Measurements from ENCODE around the gene LPGAT1.

The LPGAT1 gene

GRCh38 chr1:211783266-211783665 is 47.3 kb downstream of the LPGAT1 start:
- Histone ChIP-seq H2AFZ (ENCODE audit: low read depth, low read length) (no peak overlapping the region), H3K27me3 (ENCODE audit: insufficient read depth, low read length) (no peaks in the 10 kb centered on the region), H3K4me3 (ENCODE audit: low read length) (no peak overlapping the region), H3K36me3 (ENCODE audit: insufficient read depth, low read length) (peaks cover 23% of the 10 kb centered on the region), H3K9me3 (ENCODE audit: low read length) (peaks cover 2% of the 10 kb centered on the region), H3K4me1 (ENCODE audit: insufficient read depth, low read length) (no peaks in the 10 kb centered on the region)

DNA sequence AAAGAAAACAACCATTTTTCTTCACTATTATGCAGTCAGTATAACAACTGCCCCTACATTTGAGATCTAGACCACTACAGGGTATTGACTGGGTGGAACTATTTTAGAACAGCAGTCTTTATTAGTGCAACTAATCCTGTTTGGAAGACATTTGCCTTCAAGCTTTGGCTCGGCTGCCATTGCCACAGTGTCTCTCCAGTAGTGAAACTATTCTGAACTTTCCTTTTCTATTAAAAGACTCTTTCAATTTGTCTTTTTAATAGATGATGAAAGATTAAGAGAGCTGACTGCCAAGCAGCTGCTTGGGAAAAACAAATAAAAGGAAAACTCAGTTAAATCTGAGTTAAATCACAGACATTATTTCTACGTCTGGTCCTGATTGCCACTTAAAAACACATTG is 49.3 kb downstream of the LPGAT1 start:
- H2AFZ ChIP-seq (ENCODE audit: low read depth, low read length), result no peak overlapping the region
- peaks cover 28% of the 10 kb centered on the region for H3K36me3 ChIP-seq (ENCODE audit: insufficient read depth, low read length)
- H3K9me3 ChIP-seq (ENCODE audit: low read length), result peaks cover 2% of the 10 kb centered on the region
- no peaks in the 10 kb centered on the region for H3K4me1 ChIP-seq (ENCODE audit: insufficient read depth, low read length)
- H3K27me3 ChIP-seq (ENCODE audit: insufficient read depth, low read length), result no peaks in the 10 kb centered on the region
- H3K4me3 ChIP-seq (ENCODE audit: low read length), result no peak overlapping the region

DNA sequence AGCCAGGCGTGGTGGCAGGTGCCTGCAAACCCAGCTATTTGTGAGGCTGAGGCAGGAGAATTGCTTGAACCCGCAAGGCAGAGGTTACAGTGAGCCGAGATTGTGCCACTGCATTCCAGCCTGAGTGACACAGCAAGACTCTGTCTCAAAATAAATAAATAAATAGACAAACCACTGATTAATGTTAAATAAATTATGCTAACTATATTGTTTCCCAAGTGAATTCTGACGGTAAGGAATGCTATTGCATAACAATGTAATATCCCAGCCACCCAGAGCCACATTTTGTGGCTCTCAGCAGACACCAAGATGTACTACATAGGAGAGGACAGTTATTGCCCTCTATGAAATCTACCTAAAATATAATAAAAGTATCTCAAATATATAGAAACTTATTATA is 55.4 kb downstream of the LPGAT1 start:
- no peaks in the 10 kb centered on the region for H3K27me3 ChIP-seq (ENCODE audit: insufficient read depth, low read length)
- H3K4me3 ChIP-seq (ENCODE audit: low read length), result no peak overlapping the region
- H3K4me1 ChIP-seq (ENCODE audit: insufficient read depth, low read length), result no peaks in the 10 kb centered on the region
- peaks cover under 1% of the 10 kb centered on the region for H3K9me3 ChIP-seq (ENCODE audit: low read length)
- H2AFZ ChIP-seq (ENCODE audit: low read depth, low read length), result no peak overlapping the region
- peaks cover 24% of the 10 kb centered on the region for H3K36me3 ChIP-seq (ENCODE audit: insufficient read depth, low read length)

- peaks cover 8% of the 10 kb centered on the region for H3K36me3 ChIP-seq (ENCODE audit: insufficient read depth, low read length)
- no peaks in the 10 kb centered on the region for H3K4me1 ChIP-seq (ENCODE audit: insufficient read depth, low read length)
- peaks cover 3% of the 10 kb centered on the region for H3K9me3 ChIP-seq (ENCODE audit: low read length)
- no peaks in the 10 kb centered on the region for H3K27me3 ChIP-seq (ENCODE audit: insufficient read depth, low read length)
- no peak overlapping the region for H2AFZ ChIP-seq (ENCODE audit: low read depth, low read length)
- H3K4me3 ChIP-seq (ENCODE audit: low read length), result no peak overlapping the region
Observed at GRCh38 chr1:211764701-211765100, 65.9 kb downstream of the LPGAT1 start.

DNA sequence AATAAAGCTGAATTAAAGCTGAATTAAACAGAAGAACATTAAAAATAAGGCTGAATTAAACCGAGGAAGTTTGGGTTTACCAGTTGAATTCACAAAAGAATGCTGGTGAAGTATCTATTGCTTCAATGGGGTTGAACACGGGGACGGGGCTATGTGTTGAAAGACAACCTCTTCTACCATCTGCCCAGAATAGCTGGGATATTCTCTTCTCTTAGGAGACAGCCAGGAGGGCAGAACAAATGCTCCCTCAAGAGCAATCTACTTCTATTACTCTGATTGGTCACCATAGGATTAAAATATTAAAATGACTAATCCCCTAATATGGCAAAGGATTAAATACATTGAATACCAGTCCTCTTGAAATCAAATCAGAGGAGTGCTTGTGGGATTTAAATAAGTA is 68.4 kb downstream of the LPGAT1 start:
- H3K9me3 ChIP-seq (ENCODE audit: low read length), result peaks cover 8% of the 10 kb centered on the region
- H3K4me1 ChIP-seq (ENCODE audit: insufficient read depth, low read length), result no peaks in the 10 kb centered on the region
- no peak overlapping the region for H3K4me3 ChIP-seq (ENCODE audit: low read length)
- H3K27me3 ChIP-seq (ENCODE audit: insufficient read depth, low read length), result no peaks in the 10 kb centered on the region
- H3K36me3 ChIP-seq (ENCODE audit: insufficient read depth, low read length), result peaks cover 8% of the 10 kb centered on the region
- no peak overlapping the region for H2AFZ ChIP-seq (ENCODE audit: low read depth, low read length)

- no peaks in the 10 kb centered on the region for H3K27me3 ChIP-seq (ENCODE audit: insufficient read depth, low read length)
- H2AFZ ChIP-seq (ENCODE audit: low read depth, low read length), result no peak overlapping the region
Observed at GRCh38 chr1:211761400-211761799, 69.2 kb downstream of the LPGAT1 start.

DNA sequence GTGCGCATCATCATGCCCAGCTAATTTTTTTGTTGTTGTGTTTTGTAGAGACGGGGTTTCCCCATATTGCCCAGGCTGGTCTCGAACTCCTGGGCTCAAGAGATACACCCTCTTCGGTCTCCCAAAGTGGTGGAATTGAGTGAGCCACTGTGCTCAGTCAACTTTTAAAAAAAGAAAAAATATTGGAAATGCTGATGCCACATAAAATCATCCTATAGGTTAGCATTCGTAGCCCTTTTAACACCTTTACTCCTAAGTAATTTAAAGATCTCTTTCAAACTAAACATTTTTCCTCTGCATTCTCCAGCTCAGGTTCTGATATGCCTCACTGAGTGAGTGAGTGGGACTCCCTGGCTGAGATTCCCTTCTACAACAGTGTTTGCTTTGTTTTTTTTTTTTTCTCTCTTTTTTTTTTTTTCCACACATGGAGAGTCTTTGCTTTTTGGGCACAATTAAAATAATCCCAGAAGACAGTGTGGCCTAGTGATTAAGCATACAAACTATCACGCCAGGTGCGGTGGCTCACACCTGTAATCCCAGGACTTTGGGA is 74.0 kb downstream of the LPGAT1 start:
- peaks cover 5% of the 10 kb centered on the region for H3K9me3 ChIP-seq (ENCODE audit: low read length)
- no peak overlapping the region for H3K4me3 ChIP-seq (ENCODE audit: low read length)
- H2AFZ ChIP-seq (ENCODE audit: low read depth, low read length), result no peak overlapping the region
- no peaks in the 10 kb centered on the region for H3K4me1 ChIP-seq (ENCODE audit: insufficient read depth, low read length)
- H3K27me3 ChIP-seq (ENCODE audit: insufficient read depth, low read length), result no peaks in the 10 kb centered on the region
- no peaks in the 10 kb centered on the region for H3K36me3 ChIP-seq (ENCODE audit: insufficient read depth, low read length)

More at GRCh38 chr1:211761400-211761799, 69.2 kb downstream of the LPGAT1 start:
- Histone ChIP-seq H3K4me3 (ENCODE audit: low read length) (no peak overlapping the region), H3K4me1 (ENCODE audit: insufficient read depth, low read length) (no peaks in the 10 kb centered on the region), H3K36me3 (ENCODE audit: insufficient read depth, low read length) (peaks cover 8% of the 10 kb centered on the region), H3K9me3 (ENCODE audit: low read length) (peaks cover 8% of the 10 kb centered on the region)

DNA sequence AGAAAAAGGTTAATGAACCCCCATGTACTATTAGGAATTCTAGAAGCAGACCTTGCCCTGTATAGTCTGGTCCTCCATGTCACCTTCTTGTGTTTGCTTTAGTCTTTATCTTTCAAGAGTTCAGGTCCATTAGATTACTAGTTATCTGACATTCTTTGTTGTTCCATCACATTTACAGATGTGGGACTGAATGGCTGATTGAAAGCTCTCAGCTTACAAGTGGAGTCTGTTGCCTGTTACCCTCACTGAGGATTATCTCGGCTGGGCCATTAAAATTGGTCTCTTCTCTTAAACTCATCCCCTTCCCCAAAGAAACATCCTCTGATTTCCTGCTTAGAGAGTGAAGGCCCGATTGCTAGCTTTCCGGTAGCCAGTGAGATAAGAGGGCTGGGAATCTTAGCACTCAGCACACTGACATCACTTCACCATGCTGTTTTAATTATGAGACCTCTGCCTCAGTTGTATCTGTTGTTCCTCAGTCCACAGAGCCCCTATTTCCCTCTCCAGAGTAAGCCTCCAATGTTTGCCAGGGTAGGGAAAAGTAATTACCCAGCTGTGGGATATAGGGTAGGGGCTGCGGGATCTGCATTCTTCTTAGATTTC is 76.8 kb downstream of the LPGAT1 start:
- H3K36me3 ChIP-seq (ENCODE audit: insufficient read depth, low read length), result peaks cover 16% of the 10 kb centered on the region
- no peaks in the 10 kb centered on the region for H3K4me1 ChIP-seq (ENCODE audit: insufficient read depth, low read length)
- H3K27me3 ChIP-seq (ENCODE audit: insufficient read depth, low read length), result no peaks in the 10 kb centered on the region
- H3K9me3 ChIP-seq (ENCODE audit: low read length), result peaks cover 5% of the 10 kb centered on the region
- H3K4me3 ChIP-seq (ENCODE audit: low read length), result no peak overlapping the region
- H2AFZ ChIP-seq (ENCODE audit: low read depth, low read length), result no peak overlapping the region

- Histone ChIP-seq H3K4me1 (ENCODE audit: insufficient read depth, low read length) (no peaks in the 10 kb centered on the region), H3K36me3 (ENCODE audit: insufficient read depth, low read length) (peaks cover 22% of the 10 kb centered on the region), H3K9me3 (ENCODE audit: low read length) (peaks cover 2% of the 10 kb centered on the region), H3K27me3 (ENCODE audit: insufficient read depth, low read length) (no peaks in the 10 kb centered on the region), H3K4me3 (ENCODE audit: low read length) (no peak overlapping the region), H2AFZ (ENCODE audit: low read depth, low read length) (no peak overlapping the region)
Observed at GRCh38 chr1:211752951-211753486, 77.5 kb downstream of the LPGAT1 start.

DNA sequence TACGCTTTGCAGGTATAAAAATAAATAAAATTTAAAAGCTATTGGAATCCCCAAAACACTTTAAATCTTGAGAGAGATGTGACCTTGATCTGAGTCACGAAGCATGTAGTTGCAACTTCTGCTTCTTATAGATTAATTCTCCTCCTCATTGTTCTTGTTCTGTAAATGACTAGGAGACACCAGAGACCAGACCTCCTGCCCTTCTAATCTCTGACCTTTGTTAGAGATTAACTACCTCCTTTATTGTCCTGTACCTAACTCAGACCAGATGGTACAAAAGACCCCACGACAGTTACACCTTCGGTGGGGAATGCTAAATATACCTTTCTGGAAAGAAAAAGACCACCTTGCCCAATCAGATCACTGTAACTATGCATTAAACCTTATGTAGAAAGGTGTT is 78.2 kb downstream of the LPGAT1 start:
- H3K27me3 ChIP-seq (ENCODE audit: insufficient read depth, low read length), result no peaks in the 10 kb centered on the region
- peaks cover 26% of the 10 kb centered on the region for H3K36me3 ChIP-seq (ENCODE audit: insufficient read depth, low read length)

GRCh38 chr1:211751438-211751837 is 79.1 kb downstream of the LPGAT1 start:
- Histone ChIP-seq H3K4me3 (ENCODE audit: low read length) (no peak overlapping the region), H3K36me3 (ENCODE audit: insufficient read depth, low read length) (peaks cover 27% of the 10 kb centered on the region)

More for the DNA sequence above, 78.2 kb downstream of the LPGAT1 start:
- Histone ChIP-seq H3K4me1 (ENCODE audit: insufficient read depth, low read length) (no peaks in the 10 kb centered on the region), H3K9me3 (ENCODE audit: low read length) (no peaks in the 10 kb centered on the region), H3K4me3 (ENCODE audit: low read length) (no peak overlapping the region), H2AFZ (ENCODE audit: low read depth, low read length) (no peak overlapping the region)

GRCh38 chr1:211750599-211750998 is 80.0 kb downstream of the LPGAT1 start:
- Histone ChIP-seq H3K36me3 (ENCODE audit: insufficient read depth, low read length) (peaks cover 27% of the 10 kb centered on the region), H3K27me3 (ENCODE audit: insufficient read depth, low read length) (no peaks in the 10 kb centered on the region), H3K4me3 (ENCODE audit: low read length) (no peak overlapping the region), H3K4me1 (ENCODE audit: insufficient read depth, low read length) (no peaks in the 10 kb centered on the region), H3K9me3 (ENCODE audit: low read length) (no peaks in the 10 kb centered on the region), H2AFZ (ENCODE audit: low read depth, low read length) (no peak overlapping the region)

More at GRCh38 chr1:211751438-211751837, 79.1 kb downstream of the LPGAT1 start:
- Histone ChIP-seq H3K9me3 (ENCODE audit: low read length) (no peaks in the 10 kb centered on the region), H3K4me1 (ENCODE audit: insufficient read depth, low read length) (no peaks in the 10 kb centered on the region), H3K27me3 (ENCODE audit: insufficient read depth, low read length) (no peaks in the 10 kb centered on the region), H2AFZ (ENCODE audit: low read depth, low read length) (no peak overlapping the region)

- H3K9me3 ChIP-seq (ENCODE audit: low read length), result no peaks in the 10 kb centered on the region
- no peaks in the 10 kb centered on the region for H3K4me1 ChIP-seq (ENCODE audit: insufficient read depth, low read length)
- no peak overlapping the region for H3K4me3 ChIP-seq (ENCODE audit: low read length)
- H3K27me3 ChIP-seq (ENCODE audit: insufficient read depth, low read length), result no peaks in the 10 kb centered on the region
- no peak overlapping the region for H2AFZ ChIP-seq (ENCODE audit: low read depth, low read length)
- H3K36me3 ChIP-seq (ENCODE audit: insufficient read depth, low read length), result peaks cover 27% of the 10 kb centered on the region
Observed at GRCh38 chr1:211749251-211749650, 81.3 kb downstream of the LPGAT1 start.
